Esophagus (tissue), 2 donors: Measurements from ENCODE around the gene SIGLEC5. TPM values are rescaled to one million over a fixed set of nuclear protein-coding genes. Genes with fewer than 3 reads are reported as not detected.
"Not testable (repeated sequence)": the region's sequence is repeated elsewhere in the genome, so short reads cannot be mapped to it uniquely, and the experiment has no call there.

ENCODE experiments used
- H3K27ac ChIP-seq, 2 donors: one replicate each; pipeline ENCODE4 v1.5.1; 2013; ENCODE audit warnings: low read depth in 2 of 2, mild to moderate bottlenecking in 2 of 2, inconsistent platforms in 1 of 2, low read length in 1 of 2, moderate library complexity in 1 of 2
- H3K27me3 ChIP-seq, 2 donors: one replicate each; pipeline ENCODE4 v1.6.1; 2013; ENCODE audit warnings: low read length in 2 of 2, control low read depth in 1 of 2, mild to moderate bottlenecking in 1 of 2; ENCODE audit not compliant: insufficient read depth in 2 of 2, control insufficient read depth in 1 of 2
- H3K36me3 ChIP-seq, 2 donors: one replicate each; pipeline ENCODE4 v1.6.1; 2013; ENCODE audit warnings: low read length in 1 of 2; ENCODE audit not compliant: control insufficient read depth in 2 of 2, insufficient read depth in 2 of 2
- H3K4me1 ChIP-seq, 2 donors: one replicate each; pipeline ENCODE4 v1.6.1; 2013; ENCODE audit warnings: low read length in 1 of 2; ENCODE audit not compliant: control insufficient read depth in 2 of 2, insufficient read depth in 2 of 2
- H3K4me3 ChIP-seq, 2 donors: one replicate each; pipeline ENCODE4 v1.5.1; 2013; ENCODE audit warnings: low read length in 2 of 2, mild to moderate bottlenecking in 2 of 2, low read depth in 1 of 2, moderate library complexity in 1 of 2
- H3K9me3 ChIP-seq, 2 donors: one replicate each; pipeline ENCODE4 v1.6.1; 2013; ENCODE audit warnings: mild to moderate bottlenecking in 2 of 2, low read depth in 1 of 2, low read length in 1 of 2, moderate library complexity in 1 of 2; ENCODE audit not compliant: control insufficient read depth in 2 of 2, insufficient read depth in 1 of 2
- WGBS, 2 donors: extraction: QIAGEN DNeasy Blood & Tissue Kit; methylation state at CpG; one replicate each; pipeline ENCODE4 v1.1.7; 2013; 5-methylcytosine and 5-hydroxymethylcytosine counted together
- polyA plus RNA-seq, 2 donors: library from polyadenylated mRNA; stranded (reverse); fragments of 200-250 nt; gene quantifications; one replicate each; pipeline ENCODE4 v1.2.3, GENCODE V29; 2013
- donor health status: healthy with polysubstance abuse.
- donor health status: Bipolar disorder and iron deficiency.

The SIGLEC5 gene
- polyA plus RNA-seq, 2 donors = not detected

DNA sequence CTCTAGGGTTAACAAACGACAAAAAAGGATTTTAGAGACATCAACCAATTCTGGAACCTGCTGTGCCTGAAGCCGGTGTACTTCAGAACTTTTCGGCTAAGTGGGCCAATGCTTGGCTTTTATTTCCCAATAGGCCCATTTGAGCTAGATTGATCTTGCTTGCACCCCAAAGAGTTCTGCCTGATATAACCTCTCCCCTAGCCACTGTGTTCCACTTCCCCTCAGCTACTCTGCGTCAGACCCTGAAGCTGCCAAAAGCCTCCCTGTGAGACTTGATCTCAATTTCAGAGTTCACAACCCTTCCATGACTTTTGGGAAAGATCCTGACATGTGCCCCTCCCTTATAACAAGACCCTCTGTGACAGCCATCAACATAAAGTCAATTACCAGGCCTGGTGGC lies 22.1 kb upstream of the SIGLEC5 start:
- 52 to 74% methylated on average over 4 of the region's 4 CpGs for whole genome bisulfite sequencing, 2 donors
- H3K36me3 ChIP-seq = no peaks in the 10 kb centered on the region
- H3K4me1 ChIP-seq = no peaks in the 10 kb centered on the region
- no peak overlapping the region for H3K4me3 ChIP-seq
- H3K27me3 ChIP-seq = no peaks in the 10 kb centered on the region
- no peak overlapping the region for H3K27ac ChIP-seq
- H3K9me3 ChIP-seq = no peaks in the 10 kb centered on the region

DNA sequence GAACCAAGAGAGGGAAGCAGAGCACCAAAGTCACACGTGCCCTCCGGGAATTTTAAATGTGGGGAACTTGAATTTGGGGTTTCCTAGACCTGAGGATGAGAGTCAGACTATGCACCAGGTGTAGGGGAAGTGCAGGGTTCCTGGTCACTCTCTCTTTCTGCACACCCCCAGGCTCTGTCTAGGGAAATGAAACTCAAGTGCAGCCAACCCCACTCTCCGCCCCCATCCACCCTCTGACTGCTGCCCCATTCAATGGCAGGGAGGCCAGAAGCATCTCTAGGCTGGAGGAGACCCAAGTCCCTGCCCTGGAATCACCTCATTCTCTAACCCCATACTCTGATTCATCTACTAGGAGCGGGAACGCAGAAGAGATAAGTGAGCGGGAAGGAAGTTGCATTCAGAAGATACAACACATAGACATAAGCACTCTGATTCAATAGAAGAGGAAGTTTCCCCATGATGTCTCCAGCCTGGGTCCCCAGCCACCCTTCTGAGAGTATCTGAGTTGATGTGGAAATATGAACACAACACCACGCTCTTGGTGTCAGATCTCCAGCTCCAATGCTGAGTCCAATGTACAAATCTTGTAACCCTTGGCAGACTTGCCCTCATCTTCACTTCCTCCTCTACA lies 21.1 kb upstream of the SIGLEC5 start:
- 76 to 78% methylated on average over 7 of the region's 7 CpGs for WGBS, 2 donors
- Histone ChIP-seq H3K27me3 (no peaks in the 10 kb centered on the region), H3K9me3 (no peaks in the 10 kb centered on the region), H3K4me3 (no peak overlapping the region), H3K27ac (no peak overlapping the region), H3K36me3 (no peaks in the 10 kb centered on the region), H3K4me1 (no peaks in the 10 kb centered on the region)

- Histone ChIP-seq H3K4me1 (no peaks in the 10 kb centered on the region), H3K27me3 (no peaks in the 10 kb centered on the region), H3K27ac (no peak overlapping the region), H3K9me3 (no peaks in the 10 kb centered on the region), H3K36me3 (no peaks in the 10 kb centered on the region), H3K4me3 (no peak overlapping the region)
- WGBS, 2 donors = 87 to 93% methylated on average over 6 of the region's 6 CpGs
Measured at GRCh38 chr19:51647318-51647717, 17.1 kb upstream of the SIGLEC5 start.

GRCh38 chr19:51646730-51647129 lies 16.5 kb upstream of the SIGLEC5 start, which contains the start of gene SIGLEC14:
SIGLEC14 (minus strand) TSS chr19:51646825; CDS start chr19:51646759, 66 bp downstream.
- not testable (repeated sequence) for H3K27ac ChIP-seq, H3K4me3 ChIP-seq, H3K9me3 ChIP-seq, H3K4me1 ChIP-seq, H3K36me3 ChIP-seq, H3K27me3 ChIP-seq
- WGBS, 2 donors = 19 to 43% methylated on average over 3 to 6 of the region's 10 CpGs

DNA sequence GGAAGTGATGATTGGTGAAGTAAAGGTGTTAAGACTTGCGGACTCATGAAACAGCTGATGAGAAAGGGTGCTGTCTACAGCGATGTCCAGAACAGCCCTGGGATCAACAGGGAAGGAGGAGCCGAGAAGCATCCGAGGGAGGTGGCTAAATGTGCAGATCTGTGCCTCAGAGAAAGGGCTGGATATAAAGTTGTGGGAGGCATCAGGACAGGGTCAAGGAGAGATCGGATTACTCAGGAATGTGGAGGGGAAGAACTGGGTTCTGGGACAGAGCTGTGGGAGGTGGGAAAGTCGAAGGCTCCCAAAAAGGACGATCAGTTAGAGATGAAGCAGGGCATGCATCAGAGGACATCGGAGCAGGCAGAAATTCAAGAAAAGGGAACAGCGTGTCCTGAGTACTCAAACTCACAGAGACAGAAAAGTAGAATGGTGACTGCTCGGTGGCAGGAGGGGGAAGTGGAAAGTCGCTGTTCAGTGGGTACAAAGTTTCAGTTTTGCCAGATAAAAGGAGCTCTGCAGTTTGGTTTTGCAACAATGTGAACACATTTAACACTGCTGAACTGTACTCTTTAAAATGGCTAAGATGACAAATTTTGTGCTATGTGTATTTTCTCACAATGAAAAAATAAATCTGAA lies 14.6 kb upstream of the SIGLEC5 start:
- Histone ChIP-seq H3K4me3 (no peak overlapping the region), H3K27ac (no peak overlapping the region), H3K9me3 (no peaks in the 10 kb centered on the region), H3K36me3 (no peaks in the 10 kb centered on the region), H3K27me3 (no peaks in the 10 kb centered on the region), H3K4me1 (no peaks in the 10 kb centered on the region)
- WGBS, 2 donors = 37 to 44% methylated on average over 11 of the region's 11 CpGs

GRCh38 chr19:51641648-51642047 lies 11.4 kb upstream of the SIGLEC5 start:
- no peak overlapping the region for H3K27ac ChIP-seq
- no peaks in the 10 kb centered on the region for H3K9me3 ChIP-seq
- H3K4me3 ChIP-seq = no peak overlapping the region
- no peaks in the 10 kb centered on the region for H3K36me3 ChIP-seq
- H3K27me3 ChIP-seq = no peaks in the 10 kb centered on the region
- no peaks in the 10 kb centered on the region for H3K4me1 ChIP-seq

- Histone ChIP-seq H3K36me3 (no peaks in the 10 kb centered on the region), H3K27ac (no peak overlapping the region), H3K4me3 (no peak overlapping the region), H3K9me3 (peaks cover 2 to 3% of the 10 kb centered on the region in 2 donors), H3K27me3 (no peaks in the 10 kb centered on the region), H3K4me1 (no peaks in the 10 kb centered on the region)
- WGBS, 2 donors = 70 to 75% methylated on average over 3 of the region's 3 CpGs
Measured at GRCh38 chr19:51640386-51640785, 10.2 kb upstream of the SIGLEC5 start.

DNA sequence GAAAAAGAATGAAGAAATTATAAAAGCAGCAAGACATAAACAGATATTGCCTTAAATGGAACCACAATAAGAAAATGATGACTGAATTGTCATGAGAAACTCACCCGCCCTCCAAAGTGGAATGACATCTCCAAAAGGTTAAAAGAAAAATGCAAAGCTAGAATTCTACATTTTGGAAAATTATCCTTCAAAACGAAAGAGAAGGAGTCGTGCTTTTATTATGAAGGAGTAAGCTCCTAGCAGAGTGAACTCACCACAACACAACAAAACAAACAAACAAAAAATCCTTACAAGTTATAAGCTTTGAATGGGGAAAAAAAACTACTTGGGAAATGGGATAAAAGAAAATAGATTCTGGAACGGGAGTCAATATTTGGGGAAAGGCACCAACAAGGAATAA lies 9.7 kb upstream of the SIGLEC5 start:
- Histone ChIP-seq H3K4me1 (no peaks in the 10 kb centered on the region), H3K4me3 (no peak overlapping the region), H3K9me3 (peaks cover 2 to 3% of the 10 kb centered on the region in 2 donors), H3K36me3 (no peaks in the 10 kb centered on the region), H3K27me3 (no peaks in the 10 kb centered on the region), H3K27ac (no peak overlapping the region)
- 76% methylated on average over 4 of the region's 4 CpGs for WGBS, 2 donors

DNA sequence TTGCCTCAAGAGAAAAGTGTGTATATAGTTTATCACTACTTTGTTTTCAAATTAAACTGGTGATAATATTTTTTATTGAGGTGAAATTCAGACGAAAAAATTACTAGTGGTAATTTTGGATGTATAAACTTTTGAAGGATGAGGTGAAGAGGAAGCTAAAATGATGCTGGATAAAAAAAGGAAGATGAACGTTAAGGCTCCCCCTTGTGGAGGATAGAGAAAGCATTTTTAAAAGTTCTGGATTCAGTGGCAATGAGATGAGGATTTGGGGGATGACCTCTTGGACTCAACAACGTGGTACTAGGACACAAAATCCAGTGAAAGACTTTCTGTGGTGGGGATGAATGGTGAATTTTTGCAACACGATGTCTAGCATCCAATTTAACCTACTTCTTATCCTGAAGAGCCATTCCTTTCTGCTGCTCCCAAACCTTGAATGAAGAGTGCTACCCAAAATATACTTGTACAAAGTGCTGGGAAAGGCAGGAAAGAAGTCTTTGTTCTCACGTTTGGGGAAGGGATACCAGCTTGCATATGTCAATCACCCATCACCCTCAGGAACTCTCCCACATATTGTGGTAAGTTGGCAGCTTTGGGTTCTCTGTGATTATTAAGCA lies 7.3 kb upstream of the SIGLEC5 start:
- no peak overlapping the region for H3K4me3 ChIP-seq
- no peaks in the 10 kb centered on the region for H3K27me3 ChIP-seq
- H3K27ac ChIP-seq = no peak overlapping the region
- H3K4me1 ChIP-seq = no peaks in the 10 kb centered on the region
- WGBS, 2 donors = 15 to 21% methylated on average over 5 of the region's 5 CpGs
- H3K9me3 ChIP-seq = peaks cover 2 to 3% of the 10 kb centered on the region in 2 donors
- no peaks in the 10 kb centered on the region for H3K36me3 ChIP-seq

DNA sequence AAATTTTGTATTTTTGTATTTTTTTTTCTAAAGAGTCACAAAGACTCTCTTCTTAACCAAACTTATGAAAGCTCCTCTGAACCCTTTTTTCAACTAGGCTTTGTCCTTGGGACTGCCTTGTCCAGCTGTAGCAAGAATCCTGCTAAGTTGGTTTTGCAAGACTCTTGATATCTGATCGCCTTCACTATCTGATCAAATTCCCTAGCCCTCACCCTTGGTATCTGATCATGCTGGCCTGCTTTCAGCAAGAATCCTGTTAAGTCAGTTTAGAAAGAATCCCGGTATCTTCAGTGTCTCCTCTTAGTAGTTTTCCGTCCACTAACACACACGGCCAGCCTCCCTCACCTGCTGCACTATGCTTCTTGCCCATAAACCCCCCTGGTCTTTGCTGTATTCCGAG lies 1.9 kb upstream of the SIGLEC5 start:
- H3K27me3 ChIP-seq = no peaks in the 10 kb centered on the region
- H3K4me3 ChIP-seq = no peak overlapping the region
- 72 to 76% methylated on average over 5 of the region's 5 CpGs for WGBS, 2 donors
- H3K9me3 ChIP-seq = peaks cover 2 to 3% of the 10 kb centered on the region in 2 donors
- H3K4me1 ChIP-seq = peaks cover 0 to 2% of the 10 kb centered on the region in 2 donors
- no peaks in the 10 kb centered on the region for H3K36me3 ChIP-seq
- no peak overlapping the region for H3K27ac ChIP-seq
